SW480 (cell line): ENCODE data around the gene GFPT2.
"Not testable (repeated sequence)": the region's sequence is repeated elsewhere in the genome, so short reads cannot be mapped to it uniquely, and the experiment has no call there.

Source experiments
- DNase-seq: peaks from one replicate; pipeline ENCODE4 v3.0.0-alpha.2; 2016; ENCODE audit warnings: low spot score

Gene GFPT2

GRCh38 chr5:180304431-180305375 lies 48.4 kb downstream of the GFPT2 start:
- DNase-seq = no peak

DNA sequence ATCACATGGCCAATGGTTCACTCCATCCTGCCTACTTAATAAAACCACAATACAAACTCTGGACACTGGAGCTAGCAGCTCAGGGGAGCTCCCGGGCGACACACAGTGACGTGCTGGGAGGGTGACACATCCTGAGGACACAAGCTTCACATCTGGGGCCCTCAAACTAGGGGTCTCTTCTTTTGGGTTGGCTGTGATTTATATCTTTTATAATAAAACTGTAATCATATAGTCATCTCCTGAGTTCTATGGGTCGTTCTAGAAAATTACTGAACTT lies 49.2 kb downstream of the GFPT2 start:
- DNase-seq = no peak

DNA sequence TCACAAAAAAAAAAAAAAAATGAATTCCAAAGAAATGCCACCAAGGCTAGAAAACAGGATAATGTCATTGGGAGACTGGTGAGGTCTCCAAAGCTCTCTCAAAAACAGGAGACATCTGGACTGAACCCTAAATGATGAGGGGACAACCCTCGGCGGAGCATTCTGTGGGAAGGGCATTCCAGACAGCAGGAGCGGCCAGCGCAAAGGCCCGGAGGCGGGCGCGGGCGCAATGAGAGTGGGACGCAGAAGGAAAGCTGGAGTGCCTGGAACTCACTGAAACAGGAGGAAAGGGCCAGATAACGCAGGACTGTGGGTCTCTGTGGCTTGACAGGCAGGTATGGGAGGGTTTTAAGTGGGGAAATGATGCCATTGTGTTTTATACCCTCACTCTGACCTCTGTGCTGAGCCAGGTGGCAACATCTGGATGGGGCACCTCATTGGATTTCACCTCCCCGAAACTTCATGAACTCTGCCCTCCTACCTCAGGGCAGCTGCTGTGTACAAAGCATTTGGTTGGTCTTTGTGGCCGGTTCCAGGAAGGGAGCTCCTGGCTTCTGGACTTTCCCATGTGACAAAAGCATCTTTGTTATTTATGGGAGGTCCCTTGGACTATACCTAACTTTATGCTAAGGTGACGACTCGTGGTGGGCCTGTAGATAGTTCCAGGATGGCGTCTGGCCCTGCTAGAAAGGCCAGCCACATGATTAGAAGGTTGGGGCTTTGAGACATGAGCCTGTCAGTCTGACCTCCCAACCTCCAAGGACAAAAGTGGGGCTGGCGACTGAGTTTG lies 49.7 kb downstream of the GFPT2 start:
- DNase-seq = peak; percentile 38

GRCh38 chr5:180302256-180302655 lies 50.9 kb downstream of the GFPT2 start:
- no peak for DNase-seq

DNA sequence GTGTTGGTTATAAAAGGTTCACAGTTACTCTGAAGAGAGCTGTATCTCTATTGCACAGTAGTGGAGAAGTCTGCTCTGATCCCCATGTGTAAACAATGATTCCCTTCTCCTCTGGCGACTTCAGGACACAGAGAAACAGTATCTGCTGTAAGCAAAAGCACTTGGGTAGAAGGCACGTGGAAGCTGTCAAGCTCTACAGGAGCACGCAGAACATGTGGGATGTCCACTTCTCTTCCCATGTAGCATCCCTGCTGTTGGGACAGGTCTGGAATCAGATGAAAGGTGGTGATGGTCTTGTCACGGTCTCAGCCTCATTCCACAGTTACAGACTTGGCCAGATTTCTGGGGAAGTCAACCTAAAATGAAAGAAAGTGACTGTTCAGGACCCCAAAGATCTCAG lies 51.9 kb downstream of the GFPT2 start:
- DNase-seq = no peak

GRCh38 chr5:180299526-180299925 lies 53.6 kb downstream of the GFPT2 start:
- DNase-seq = no peak

DNA sequence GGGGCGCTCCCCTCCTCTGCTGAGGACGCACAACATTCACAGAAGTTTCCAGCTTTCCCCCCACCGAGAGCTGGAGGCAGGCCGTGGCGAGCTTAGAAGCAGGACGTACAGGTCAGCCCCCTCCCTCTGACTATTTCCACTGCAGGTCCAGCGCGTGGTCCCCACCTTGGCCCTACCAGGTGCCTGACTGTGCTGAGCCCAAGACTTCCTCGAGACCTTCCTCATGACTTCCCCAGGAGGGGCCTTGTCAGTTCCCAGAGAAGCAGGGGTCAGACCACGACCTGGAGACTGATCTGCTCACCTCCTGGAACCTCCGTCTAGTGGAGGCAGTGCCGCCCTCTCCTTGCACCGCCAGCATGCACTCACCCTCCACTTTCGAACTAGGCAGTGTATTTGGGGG lies 54.1 kb downstream of the GFPT2 start:
- not testable (repeated sequence) for DNase-seq

- DNase-seq = peak; percentile 57
These were observed 55.4 kb downstream of the GFPT2 start for GRCh38 chr5:180297587-180298282.

GRCh38 chr5:180296771-180297170 lies 56.4 kb downstream of the GFPT2 start:
- DNase-seq = no peak

DNA sequence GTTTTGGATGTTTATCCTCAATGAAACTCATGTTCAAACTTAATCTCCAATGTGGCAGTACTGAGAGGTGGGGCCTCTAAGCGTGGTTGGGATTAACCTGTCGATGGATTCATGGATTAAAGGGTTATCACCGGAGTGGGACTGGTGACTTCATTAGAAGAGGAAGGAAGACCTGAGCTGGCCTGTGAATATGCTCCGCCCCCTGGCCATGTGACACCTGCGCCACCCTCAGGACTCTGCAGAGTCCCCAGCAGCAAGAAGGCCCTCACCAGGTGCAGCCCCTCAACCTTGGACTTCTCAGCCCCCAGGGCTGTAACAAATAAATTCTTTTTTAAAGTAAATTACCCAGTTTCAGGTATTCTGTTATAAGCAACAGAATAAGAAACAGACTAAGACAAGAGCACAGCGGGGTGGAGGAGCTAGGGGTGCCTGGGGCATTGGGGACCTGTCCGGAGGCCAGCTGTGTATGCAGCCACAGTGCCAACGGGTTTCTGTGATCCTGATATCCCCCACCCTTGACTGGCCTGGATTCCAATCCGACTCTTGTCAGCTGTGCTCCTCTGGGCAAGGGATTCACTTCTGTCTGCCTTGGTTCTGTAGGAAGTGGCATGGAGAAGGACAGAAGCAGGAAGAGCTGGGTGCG lies 58.1 kb downstream of the GFPT2 start:
- DNase-seq = no peak

DNA sequence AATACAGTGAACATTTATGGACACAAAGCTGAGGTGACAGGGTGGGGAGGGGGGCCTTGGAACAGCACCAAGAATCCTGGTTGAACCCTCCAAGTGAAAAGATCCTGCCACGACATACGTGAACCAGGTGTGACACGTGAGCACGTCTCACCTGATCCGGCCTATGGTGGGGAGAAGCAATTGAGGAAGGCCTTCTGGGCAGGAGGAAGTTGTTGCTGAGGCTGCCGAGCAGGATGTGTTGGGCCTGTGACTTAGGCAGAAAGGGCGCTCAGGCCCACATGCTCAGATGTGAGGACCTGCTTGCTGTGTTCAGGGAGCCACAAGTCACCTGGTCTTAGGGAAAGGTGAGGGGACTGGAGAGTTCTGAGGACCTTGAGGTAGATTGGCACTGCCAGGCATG lies 58.7 kb downstream of the GFPT2 start:
- no peak for DNase-seq

DNA sequence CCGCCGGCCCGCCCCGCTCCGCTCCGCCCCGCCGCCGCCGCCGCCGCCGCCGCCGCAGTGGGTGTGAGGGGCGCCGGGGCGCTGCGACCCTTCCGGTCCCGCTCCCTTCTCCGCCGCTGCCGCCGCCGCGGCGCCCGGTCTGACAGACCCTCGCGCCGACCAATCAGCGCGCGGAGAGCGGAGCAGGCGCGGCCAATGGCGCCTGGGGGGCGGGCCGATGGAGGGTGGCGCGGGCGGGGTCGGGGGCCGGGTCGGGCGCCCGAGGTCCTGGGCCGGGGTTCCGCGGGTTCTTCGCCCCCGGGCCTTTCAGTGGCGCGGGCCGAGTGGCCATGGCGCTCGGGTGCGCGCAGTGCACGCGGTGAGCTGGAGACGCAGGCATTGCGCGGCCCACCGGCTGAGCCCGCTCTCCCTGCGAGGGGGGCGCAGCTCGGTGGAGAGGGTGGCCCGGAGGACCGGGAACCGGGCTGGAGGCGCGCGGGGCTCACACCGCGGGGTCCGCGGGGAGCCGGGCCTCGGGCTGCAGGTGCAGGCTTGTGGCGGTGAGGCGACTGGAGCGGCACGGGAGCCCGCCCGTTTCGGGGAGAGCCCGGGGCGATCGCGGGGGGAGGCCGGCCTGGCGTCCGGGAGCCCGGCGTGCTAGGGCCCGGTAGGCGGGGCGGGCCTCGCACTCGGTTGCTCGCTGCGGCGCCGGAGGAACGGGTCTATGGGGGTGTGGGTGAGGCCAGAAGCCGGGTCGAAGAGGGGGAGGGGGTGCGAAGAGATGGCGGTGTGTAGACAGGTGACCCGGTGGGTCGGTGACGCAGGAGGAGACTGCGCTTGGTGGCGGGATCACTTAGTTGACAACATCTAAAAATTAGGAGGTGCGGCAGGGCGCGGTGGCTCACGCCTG lies 60.9 kb downstream of the GFPT2 start, which contains the start of gene MAPK9:
Gene MAPK9 (minus strand): TSS at position 141 of the 889 bp plus-strand sequence. CDS start 11,522 bp downstream, outside the sequence.
- peak; percentile 79 for DNase-seq

- DNase-seq = peak; percentile 25
These were observed 61.7 kb downstream of the GFPT2 start for GRCh38 chr5:180291234-180291940.

DNA sequence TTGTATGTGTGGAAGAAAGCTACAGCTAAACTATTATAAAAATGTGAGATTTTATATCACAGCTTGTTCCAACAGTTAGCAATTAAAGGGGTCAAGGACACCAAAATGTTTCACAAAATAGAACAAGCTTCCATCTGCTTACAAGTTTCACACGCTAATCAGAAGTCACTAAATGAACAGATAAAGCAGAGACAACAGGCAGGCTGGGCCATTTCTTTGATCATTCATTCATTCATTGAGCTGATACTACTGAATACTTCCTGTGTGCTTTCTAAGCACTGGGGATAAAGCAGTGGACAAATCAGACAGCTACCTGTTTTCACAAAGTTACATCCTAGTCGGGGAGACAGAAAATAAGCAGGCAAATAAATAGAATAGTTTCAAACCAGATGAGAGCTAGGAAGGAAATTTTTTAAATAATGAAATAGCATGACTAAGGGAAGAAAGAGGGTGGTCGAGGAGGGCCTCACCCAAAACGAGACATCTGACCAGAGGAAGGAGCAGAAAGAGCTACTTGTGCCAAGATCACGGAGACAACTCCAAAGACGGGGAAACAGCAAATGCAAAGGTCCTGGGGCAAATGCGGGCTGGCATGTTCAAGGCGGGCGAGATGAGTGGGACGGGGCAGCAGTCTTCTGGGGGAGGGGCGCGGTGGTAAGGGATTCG lies 62.4 kb downstream of the GFPT2 start:
- DNase-seq = no peak

GRCh38 chr5:180289966-180290365 lies 63.2 kb downstream of the GFPT2 start:
- no peak for DNase-seq

- no peak for DNase-seq
These were observed 63.7 kb downstream of the GFPT2 start for GRCh38 chr5:180289433-180289832.

- DNase-seq = no peak
These were observed 65.3 kb downstream of the GFPT2 start for GRCh38 chr5:180287868-180288267.

DNA sequence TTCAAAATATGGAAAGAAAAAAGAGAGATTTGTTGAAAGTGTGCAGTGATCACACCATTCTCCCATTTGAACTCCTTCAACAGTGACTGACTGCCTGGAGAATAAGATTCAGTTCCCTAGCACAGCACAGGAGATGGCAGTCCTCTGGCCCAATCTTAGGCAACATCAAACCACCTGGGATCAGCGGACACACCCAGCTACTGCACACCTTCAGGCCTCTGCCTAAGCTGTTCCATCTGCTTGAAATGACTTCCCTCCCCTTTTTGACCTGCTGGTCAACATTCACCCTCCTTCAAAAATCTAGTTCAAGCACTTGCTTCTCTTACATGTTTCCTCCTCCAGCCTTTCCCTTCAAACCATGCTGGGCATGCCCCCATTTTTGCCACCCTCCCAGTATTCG lies 65.7 kb downstream of the GFPT2 start:
- no peak for DNase-seq

DNA sequence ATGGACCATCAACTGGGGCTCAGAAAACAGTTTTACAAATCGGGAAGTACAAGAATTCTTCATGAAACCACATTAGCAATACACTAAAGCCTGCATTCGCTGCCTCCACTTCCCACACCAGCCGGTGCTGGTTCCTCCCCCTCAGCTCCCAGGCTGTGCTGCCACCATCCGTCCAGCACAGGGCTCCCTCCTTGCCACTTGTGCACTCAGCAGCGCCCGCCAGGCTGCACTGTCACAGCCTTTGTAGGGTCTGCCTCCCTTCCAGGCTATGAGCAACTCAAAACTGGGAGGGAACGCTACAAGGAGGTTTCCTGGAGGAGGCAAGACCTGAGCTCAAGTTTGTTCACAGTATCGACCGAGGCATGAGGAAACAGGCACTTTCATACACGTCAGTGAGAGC lies 69.0 kb downstream of the GFPT2 start:
- DNase-seq = no peak
